Mucosa of rectum (tissue), 2 donors: ENCODE data around the gene PPP3CA.

ENCODE experiments used
- H3K27ac ChIP-seq, 2 donors: one replicate each; pipeline ENCODE4 v1.7.0; 2013; ENCODE audit warnings: inconsistent platforms in 2 of 2, low read depth in 2 of 2, low read length in 2 of 2
- H3K27me3 ChIP-seq, 2 donors: one replicate each; pipeline ENCODE4 v1.7.0; 2013; ENCODE audit warnings: low read length in 2 of 2; ENCODE audit not compliant: control insufficient read depth in 2 of 2, insufficient read depth in 2 of 2
- H3K36me3 ChIP-seq, 2 donors: one replicate each; pipeline ENCODE4 v1.7.0; 2013; ENCODE audit warnings: low read length in 2 of 2; ENCODE audit not compliant: control insufficient read depth in 2 of 2, insufficient read depth in 2 of 2
- H3K4me1 ChIP-seq, 2 donors: one replicate each; pipeline ENCODE4 v1.7.0; 2013; ENCODE audit warnings: low read length in 2 of 2, mild to moderate bottlenecking in 1 of 2; ENCODE audit not compliant: control insufficient read depth in 2 of 2, insufficient read depth in 2 of 2
- H3K4me3 ChIP-seq, 2 donors: one replicate each; pipeline ENCODE4 v1.7.0; 2013; ENCODE audit warnings: low read length in 2 of 2
- H3K9ac ChIP-seq, 2 donors: one replicate each; pipeline ENCODE4 v1.7.0; 2013; ENCODE audit warnings: low read length in 2 of 2, low read depth in 1 of 2, mild to moderate bottlenecking in 1 of 2
- H3K9me3 ChIP-seq, 2 donors: one replicate each; pipeline ENCODE4 v1.7.0; 2013; ENCODE audit warnings: low read length in 2 of 2; ENCODE audit not compliant: control insufficient read depth in 2 of 2
- donor health status: healthy.
- donor health status: Normal muscosa, but diverticular disease.

PPP3CA gene

DNA sequence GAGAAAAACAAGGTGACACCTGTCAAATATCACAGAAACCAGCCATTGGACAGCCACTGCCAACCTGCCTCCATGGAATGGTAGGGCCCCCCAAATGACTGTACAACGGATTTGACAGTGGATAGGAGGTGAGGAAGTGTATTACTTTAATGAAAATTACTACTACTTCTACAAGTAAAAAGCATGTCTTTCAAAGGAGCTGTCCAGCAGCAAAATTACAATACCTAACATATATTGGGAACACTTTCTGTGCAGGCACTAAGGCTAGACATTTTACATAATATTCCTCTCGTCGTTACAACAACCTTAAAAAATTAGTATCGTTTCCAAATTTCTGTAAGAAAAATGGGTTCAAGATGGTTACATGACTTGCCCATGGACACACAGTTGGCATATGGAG, 14.9 kb downstream of the PPP3CA start:
- no peaks in the 10 kb centered on the region for H3K4me1 ChIP-seq
- H3K27me3 ChIP-seq, result no peaks in the 10 kb centered on the region
- H3K9me3 ChIP-seq, result no peaks in the 10 kb centered on the region
- no peak overlapping the region for H3K4me3 ChIP-seq
- no peak overlapping the region for H3K27ac ChIP-seq
- H3K9ac ChIP-seq, result no peak overlapping the region
- H3K36me3 ChIP-seq, result no peaks in the 10 kb centered on the region

GRCh38 chr4:101331017-101331416, 16.3 kb downstream of the PPP3CA start:
- peaks cover 0 to 3% of the 10 kb centered on the region in 2 donors for H3K4me1 ChIP-seq

GRCh38 chr4:101329592-101329991, 17.7 kb downstream of the PPP3CA start:
- Histone ChIP-seq H3K27me3 (no peaks in the 10 kb centered on the region), H3K4me3 (no peak overlapping the region), H3K27ac (no peak overlapping the region), H3K9ac (no peak overlapping the region), H3K9me3 (no peaks in the 10 kb centered on the region), H3K4me1 (peaks cover 0 to 3% of the 10 kb centered on the region in 2 donors), H3K36me3 (no peaks in the 10 kb centered on the region)

More at GRCh38 chr4:101331017-101331416, 16.3 kb downstream of the PPP3CA start:
- H3K4me3 ChIP-seq, result no peak overlapping the region
- no peak overlapping the region for H3K27ac ChIP-seq
- H3K36me3 ChIP-seq, result no peaks in the 10 kb centered on the region
- H3K9ac ChIP-seq, result no peak overlapping the region
- H3K27me3 ChIP-seq, result no peaks in the 10 kb centered on the region
- no peaks in the 10 kb centered on the region for H3K9me3 ChIP-seq

DNA sequence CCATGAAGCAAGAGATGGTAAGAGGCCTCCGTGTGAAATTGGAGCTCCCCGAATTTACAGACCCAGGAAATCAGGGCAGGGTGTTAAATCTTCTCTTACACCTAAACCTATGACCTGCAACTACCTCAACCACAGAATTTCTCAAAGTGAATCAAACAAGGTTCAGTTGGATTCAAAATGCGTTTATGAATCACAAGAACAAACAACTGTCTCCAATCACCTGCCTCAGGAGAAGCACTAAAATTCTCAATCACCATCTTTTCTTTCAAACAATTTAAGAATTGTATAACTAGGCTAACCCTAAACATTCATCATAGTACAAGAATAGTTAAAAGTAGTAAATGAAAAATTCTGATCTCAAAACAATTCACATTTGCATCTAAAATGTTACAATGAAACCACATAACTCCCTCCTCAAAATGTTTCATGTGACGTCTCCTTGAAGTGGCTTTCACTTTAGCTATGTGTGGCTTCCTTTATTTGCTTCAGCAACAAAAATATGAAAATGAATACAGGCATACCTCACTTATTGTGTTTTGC, 19.2 kb downstream of the PPP3CA start:
- Histone ChIP-seq H3K9me3 (no peaks in the 10 kb centered on the region), H3K27me3 (no peaks in the 10 kb centered on the region), H3K4me1 (peaks cover 0 to 3% of the 10 kb centered on the region in 2 donors), H3K36me3 (no peaks in the 10 kb centered on the region), H3K4me3 (no peak overlapping the region), H3K9ac (no peak overlapping the region), H3K27ac (no peak overlapping the region)

DNA sequence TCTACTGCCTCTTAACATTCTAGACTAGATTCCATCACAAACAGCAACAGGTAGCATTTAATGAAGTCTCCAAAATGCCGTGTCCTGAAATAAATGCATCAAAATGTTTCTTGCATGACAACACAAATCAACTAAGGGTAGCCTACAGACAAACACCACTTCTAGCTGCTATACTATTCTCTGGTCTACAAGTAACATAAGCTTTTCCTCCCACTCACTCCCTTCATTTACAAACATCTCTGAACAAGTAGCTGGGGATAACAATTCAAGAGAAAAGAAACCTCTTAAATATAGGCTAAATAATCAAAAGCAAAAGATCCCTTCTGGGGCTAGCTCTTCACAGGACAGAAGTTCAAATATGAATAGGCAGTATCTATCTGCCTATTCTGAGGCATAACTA, 20.8 kb downstream of the PPP3CA start:
- Histone ChIP-seq H3K4me3 (no peak overlapping the region), H3K27ac (no peak overlapping the region), H3K27me3 (no peaks in the 10 kb centered on the region), H3K9me3 (no peaks in the 10 kb centered on the region), H3K4me1 (peaks cover 0 to 3% of the 10 kb centered on the region in 2 donors), H3K36me3 (no peaks in the 10 kb centered on the region), H3K9ac (no peak overlapping the region)

DNA sequence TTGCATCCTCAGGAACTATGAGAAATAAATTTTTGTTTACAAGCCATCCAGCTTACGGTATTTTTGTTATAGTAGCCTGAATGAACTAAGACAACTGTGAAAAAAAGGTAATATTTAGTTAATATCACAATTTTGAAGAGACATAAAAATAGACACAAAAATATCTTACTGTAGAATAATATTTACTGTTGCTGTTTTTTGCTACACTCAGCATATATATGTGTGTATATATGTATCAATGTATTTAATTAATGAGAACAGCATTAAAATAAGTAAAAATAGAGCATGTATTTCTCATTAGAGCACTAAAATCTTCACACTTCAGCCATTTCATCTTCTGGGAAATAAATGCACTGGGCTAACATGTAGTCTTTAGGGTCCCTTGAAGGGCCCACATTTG, 24.6 kb downstream of the PPP3CA start:
- Histone ChIP-seq H3K9me3 (no peaks in the 10 kb centered on the region), H3K4me1 (peaks cover 0 to 3% of the 10 kb centered on the region in 2 donors)

DNA sequence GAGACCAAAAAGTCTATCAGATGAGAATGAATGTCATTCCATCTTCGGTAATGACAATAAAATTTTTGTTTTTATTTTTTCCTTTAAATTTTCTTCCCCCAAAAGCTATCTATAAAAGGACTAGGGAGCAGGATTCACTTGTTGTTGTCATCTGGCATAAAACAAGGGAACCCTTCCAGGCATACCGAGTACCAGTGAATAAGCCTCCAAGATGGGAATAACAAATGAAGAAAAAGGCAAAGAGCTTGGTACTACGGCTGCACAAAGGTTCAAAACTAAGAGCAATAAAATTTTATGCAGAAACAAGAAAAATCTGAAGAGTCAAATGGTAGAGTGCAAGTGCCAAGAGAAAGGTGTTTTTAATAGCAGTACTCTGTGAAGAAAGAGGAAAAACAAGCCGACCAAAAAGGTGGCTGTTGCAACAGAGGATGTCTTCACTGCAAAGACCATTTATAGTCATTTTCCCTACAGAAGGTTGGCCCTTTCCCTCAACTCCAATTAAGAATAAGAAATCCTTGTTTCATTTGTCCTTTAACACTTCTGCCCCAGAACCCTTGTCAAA, 25.8 kb downstream of the PPP3CA start:
- H3K4me3 ChIP-seq, result no peak overlapping the region
- H3K4me1 ChIP-seq, result peaks cover 0 to 3% of the 10 kb centered on the region in 2 donors
- H3K36me3 ChIP-seq, result no peaks in the 10 kb centered on the region
- no peaks in the 10 kb centered on the region for H3K9me3 ChIP-seq
- H3K9ac ChIP-seq, result no peak overlapping the region
- H3K27ac ChIP-seq, result no peak overlapping the region
- no peaks in the 10 kb centered on the region for H3K27me3 ChIP-seq

More for the DNA sequence above, 24.6 kb downstream of the PPP3CA start:
- H3K4me3 ChIP-seq, result no peak overlapping the region
- H3K36me3 ChIP-seq, result no peaks in the 10 kb centered on the region
- no peak overlapping the region for H3K27ac ChIP-seq
- no peak overlapping the region for H3K9ac ChIP-seq
- no peaks in the 10 kb centered on the region for H3K27me3 ChIP-seq

DNA sequence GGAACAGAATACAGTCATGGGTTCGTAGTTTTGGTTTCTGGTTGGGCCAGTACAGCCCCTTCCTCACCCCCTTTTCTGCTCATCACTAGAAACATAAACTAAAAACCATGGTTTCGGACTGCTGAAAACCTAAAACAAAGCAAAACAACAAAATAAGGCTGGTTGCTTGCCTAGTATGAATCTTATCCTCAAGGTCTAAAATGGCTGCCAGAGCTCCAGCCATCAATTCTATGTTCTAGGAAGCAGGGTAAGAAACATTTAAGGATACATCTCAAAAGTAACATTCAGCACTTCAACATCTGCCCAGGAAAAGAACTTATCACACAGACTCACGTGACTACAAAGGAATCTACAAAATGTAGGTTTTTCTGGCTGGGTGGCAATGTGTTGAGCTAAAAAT, 31.5 kb downstream of the PPP3CA start:
- Histone ChIP-seq H3K4me3 (no peak overlapping the region), H3K27ac (no peak overlapping the region), H3K9ac (no peak overlapping the region), H3K9me3 (no peaks in the 10 kb centered on the region), H3K4me1 (no peaks in the 10 kb centered on the region), H3K27me3 (no peaks in the 10 kb centered on the region), H3K36me3 (no peaks in the 10 kb centered on the region)

DNA sequence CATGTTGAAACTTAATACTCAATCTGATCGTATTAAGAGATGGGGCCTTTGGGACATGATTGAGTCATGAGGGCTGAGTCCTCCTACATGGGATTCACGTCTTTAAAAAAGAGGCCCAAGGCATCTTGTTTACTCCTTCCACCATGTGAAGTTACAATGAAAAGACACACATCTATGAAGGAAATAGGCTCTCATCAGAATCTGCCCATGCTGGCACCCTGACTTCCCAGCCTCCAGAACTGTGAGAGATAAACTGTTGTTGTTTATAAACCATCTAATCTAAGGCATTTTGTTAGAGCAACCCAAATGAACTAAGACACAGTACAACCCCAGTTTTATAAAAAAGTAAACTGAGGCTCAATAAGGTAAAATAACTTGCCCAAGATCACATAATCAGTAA, 32.3 kb downstream of the PPP3CA start:
- Histone ChIP-seq H3K36me3 (no peaks in the 10 kb centered on the region), H3K4me1 (no peaks in the 10 kb centered on the region), H3K4me3 (no peak overlapping the region), H3K27me3 (no peaks in the 10 kb centered on the region), H3K9ac (no peak overlapping the region), H3K9me3 (no peaks in the 10 kb centered on the region), H3K27ac (no peak overlapping the region)

DNA sequence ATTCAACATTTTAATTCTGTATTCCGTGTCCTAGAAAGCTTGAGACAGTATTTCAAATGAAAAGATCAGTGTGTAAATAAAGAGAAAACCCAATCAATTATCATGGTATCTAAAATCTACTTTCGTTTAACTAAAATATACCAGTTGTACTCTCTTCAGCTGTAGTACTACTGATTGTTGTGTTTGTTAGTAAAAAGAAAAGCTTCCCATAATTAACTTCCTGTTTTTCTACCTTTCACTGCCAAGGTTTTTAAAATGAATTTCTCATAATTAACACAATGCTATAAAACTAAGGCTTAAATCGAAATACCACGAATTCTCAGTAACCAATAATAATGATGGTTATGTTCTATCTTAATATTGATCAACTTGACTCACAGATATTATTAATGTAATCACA, 37.4 kb downstream of the PPP3CA start:
- Histone ChIP-seq H3K9me3 (no peaks in the 10 kb centered on the region), H3K4me3 (no peak overlapping the region), H3K27ac (no peak overlapping the region), H3K36me3 (no peaks in the 10 kb centered on the region), H3K27me3 (no peaks in the 10 kb centered on the region), H3K9ac (no peak overlapping the region), H3K4me1 (no peaks in the 10 kb centered on the region)
